ENCODE data around the gene SLC18A2.

GRCh38 chr10:117254338-117254737, 13.4 kb downstream of the SLC18A2 start:
- TF ChIP-seq GABPA (tag; conservative IDR thresholded peaks at IDR 0.05; ENCODE audit: low read depth) (no peak), ZNF232 (CRISPR knock-in tag; IDR thresholded peaks at IDR 0.05) (no peak), ASH1L (IDR thresholded peaks at IDR 0.05; ENCODE audit: borderline replicate concordance, low read depth, partially characterized antibody) (no peak), ZBTB7A (IDR thresholded peaks at IDR 0.05; ENCODE audit: borderline replicate concordance, control insufficient read depth, low read depth, low read length) (no peak), NFE2L1 (tag; IDR thresholded peaks at IDR 0.05; ENCODE audit: borderline replicate concordance, low read depth) (no peak), DEAF1 (CRISPR knock-in tag; IDR thresholded peaks at IDR 0.05) (no peak)
- TF ChIP-seq, protein P1, sequence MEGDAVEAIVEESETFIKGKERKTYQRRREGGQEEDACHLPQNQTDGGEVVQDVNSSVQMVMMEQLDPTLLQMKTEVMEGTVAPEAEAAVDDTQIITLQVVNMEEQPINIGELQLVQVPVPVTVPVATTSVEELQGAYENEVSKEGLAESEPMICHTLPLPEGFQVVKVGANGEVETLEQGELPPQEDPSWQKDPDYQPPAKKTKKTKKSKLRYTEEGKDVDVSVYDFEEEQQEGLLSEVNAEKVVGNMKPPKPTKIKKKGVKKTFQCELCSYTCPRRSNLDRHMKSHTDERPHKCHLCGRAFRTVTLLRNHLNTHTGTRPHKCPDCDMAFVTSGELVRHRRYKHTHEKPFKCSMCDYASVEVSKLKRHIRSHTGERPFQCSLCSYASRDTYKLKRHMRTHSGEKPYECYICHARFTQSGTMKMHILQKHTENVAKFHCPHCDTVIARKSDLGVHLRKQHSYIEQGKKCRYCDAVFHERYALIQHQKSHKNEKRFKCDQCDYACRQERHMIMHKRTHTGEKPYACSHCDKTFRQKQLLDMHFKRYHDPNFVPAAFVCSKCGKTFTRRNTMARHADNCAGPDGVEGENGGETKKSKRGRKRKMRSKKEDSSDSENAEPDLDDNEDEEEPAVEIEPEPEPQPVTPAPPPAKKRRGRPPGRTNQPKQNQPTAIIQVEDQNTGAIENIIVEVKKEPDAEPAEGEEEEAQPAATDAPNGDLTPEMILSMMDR (IDR thresholded peaks at IDR 0.05 in 2 of 3, conservative IDR thresholded peaks at IDR 0.05 in 1 of 3; ENCODE audit: insufficient read depth in 2 of 3, low read depth in 1 of 3, low read length in 3 of 3), result no peak
